Activated T-cell treated with anti-CD3 and anti-CD28 coated beads for 4 hours (primary cell): ENCODE results near the gene RFC2.
"Not testable (repeated sequence)": the region's sequence is repeated elsewhere in the genome, so short reads cannot be mapped to it uniquely, and the experiment has no call there.

Experiments
- DNase-seq: peaks from one replicate; pipeline ENCODE4 v3.0.0-alpha.2; 2020

The RFC2 gene

DNA sequence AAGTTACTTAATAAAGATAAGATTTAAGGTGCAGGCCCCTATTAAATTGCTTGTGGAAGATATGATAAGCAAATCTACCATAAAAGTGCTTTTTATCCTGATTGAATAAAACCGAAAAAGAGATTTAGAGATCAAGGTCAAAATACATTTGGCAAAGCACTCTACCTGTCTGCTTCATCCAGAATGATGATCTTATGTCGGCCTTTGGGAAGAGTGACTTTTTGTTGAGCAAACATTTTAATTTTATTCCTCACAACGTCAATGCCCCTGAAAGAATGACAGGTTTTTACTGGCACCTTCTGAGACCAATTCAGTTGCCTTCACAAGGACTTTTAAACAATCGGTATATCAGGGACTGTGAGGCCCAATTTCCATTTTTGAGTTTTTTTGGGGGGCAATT is 7.7 kb downstream of the RFC2 start:
- no peak for DNase-seq

DNA sequence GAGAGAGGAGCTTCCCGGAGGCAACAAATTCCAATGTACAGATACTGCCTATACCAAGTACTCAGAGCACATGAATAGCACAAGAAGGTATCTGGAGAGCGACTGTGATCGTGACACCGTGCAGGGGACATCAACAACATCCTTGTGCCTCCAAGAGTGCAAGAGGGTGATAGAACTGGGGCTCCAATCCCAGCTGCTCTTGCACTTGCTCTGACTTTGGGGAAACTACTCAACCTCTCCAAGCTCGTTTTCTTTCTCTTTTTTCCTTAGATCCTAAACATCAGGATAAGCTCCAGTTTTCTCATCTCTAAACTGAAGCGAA is 12.1 kb downstream of the RFC2 start:
- DNase-seq: no peak

DNA sequence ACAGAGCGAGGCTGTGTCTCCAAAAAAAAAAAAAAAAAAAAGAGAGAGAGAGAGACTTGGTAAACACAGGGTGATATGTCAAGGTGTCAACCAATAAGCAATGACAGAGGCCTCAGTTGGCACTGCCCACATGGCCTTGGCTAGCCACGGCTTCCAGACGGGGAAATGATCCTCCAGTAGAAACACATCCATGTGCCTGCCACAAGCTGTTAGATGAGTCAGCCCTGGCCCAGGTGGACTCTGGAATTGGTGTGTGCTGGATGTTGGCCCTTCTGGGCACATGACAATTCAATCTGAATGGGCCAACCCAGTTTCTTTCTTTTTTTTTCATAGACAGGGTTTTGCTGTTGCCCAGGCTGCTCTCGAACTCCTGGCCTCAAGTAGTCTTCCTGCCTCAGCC is 13.7 kb downstream of the RFC2 start:
- no peak for DNase-seq

DNA sequence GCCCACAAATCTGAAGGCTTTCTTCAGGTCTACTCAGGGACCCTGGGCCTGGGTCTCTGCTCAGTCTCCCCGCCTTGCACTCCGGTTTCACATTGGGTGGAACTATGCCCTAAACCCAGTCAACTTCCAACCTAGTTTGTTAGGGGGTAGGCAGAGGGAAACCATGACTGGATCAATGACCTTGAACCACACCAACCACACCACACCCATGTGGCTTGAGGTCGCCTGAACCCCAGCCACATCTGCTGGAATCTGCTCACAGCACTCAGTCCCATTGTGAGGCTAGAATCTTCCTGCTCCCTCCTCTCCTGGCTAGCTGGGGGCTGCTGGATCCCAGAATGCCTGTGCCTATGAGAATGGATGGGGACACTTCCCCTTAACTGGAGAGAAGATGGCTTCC is 17.9 kb downstream of the RFC2 start:
- no peak for DNase-seq

DNA sequence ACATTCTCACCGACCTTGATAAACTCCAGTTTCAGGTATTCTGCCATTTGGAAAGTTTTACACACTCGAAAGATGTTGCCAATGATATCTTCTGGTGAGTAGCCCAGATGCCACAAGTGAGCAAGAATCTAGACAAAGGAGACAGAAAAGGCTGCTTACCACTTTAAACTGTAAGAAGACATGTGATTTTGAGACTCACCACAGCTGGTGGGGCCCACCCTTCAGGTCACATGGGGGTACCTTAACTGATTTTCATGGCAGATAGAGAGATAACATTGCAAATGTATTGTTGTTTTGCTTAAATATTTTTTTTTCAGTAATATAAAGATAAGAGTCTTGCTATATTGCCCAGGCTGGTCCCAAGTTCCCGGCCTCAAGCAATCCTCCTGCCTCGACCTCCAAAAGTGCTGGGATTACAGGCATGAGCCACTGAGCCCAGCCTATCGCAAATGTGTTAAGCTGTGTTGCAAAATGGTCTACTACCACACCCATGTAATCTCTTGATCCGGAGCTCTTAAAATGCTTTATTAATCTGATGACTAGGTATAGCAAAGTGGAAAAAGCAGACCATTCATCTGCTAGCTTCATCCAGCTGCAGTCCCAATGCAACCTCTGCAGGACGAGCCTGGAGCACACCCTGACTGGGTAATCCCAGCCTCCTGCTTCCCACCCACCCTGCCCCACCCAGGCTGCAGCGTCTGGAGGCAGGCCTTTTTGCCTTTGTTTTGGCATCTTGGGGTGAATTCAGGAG is 18.5 kb downstream of the RFC2 start:
- no peak for DNase-seq

DNA sequence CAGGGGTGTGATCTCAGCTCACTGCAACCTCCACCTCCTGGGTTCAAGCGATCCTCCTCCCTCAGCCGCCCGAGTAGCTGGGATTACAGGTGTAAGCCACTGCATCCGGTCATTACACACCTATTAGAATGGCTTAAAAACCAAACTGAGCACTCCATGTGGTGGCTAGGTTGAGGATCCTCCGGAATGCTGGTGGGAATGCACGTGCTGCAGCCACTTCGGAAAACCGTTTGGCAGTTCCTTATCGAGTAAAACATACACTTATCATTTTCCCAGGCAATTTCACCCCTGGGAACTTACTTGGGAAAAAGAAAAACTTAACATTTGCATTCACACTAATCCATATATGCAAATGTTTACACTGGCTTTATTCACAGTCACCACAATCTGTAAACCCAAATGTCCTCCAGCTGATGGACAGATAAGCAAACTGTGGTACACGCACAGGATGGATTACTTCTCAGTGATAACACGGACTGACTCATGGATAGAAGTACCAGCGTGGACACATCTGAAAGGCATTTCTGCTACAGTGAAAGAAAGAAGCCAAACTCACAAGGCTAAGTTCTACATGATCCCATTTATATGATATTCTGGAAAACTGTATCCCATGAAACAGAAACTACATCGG is 20.4 kb downstream of the RFC2 start:
- DNase-seq: no peak

DNA sequence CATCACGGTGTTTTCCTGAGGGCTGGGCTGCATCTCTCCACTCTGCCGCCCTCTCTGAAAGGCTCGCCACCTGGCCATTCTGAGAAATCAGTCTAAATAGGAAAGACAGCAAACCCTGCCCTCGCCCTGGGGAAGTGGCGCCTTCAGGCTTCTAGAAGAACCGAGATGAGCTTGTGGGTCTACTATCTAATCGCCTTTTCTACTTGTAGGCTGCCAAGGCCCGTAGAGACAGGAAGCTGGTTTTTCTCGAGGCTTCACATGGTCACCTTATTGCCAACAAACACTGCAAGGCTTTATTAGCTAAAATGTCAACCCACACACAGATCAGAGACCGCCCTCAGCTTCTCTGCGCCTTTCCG is 23.0 kb downstream of the RFC2 start:
- DNase-seq: no peak

DNA sequence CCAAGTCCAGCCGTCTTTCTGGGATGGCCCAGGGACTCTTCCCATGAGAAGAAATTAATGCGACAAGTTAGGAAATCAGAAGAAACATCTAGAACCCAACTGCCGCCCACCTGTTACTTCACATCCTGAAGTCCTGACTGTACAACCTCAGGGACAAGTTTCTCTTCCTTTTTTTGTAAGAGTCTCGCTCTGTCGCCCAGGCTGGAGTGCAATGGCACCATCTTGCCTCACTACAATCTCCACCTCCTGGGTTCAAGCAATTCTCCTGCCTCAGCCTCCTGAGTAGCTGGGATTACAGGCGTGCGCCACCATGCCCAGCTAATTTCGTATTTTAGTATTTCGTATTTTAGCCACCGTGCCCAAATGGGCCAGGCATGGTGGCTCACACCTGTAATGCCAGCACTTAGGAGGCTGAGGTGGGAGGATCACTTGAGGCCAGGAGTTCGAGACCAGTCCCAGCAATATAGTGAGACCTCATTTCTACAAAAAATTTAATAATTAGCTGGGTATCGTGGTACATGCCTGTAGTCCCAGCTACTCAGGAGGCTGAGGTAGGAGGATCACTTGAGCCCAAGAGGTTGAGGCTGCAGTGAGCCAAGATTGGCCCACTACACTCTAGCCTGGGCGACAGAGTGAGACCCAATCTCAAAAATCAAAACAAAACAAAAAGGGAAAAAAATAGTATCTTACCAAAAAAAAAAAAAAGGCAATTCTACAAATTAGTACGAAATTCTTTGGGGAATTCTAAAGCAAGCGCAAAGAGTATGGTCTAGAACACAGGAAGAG is 23.6 kb downstream of the RFC2 start:
- DNase-seq: no peak

DNA sequence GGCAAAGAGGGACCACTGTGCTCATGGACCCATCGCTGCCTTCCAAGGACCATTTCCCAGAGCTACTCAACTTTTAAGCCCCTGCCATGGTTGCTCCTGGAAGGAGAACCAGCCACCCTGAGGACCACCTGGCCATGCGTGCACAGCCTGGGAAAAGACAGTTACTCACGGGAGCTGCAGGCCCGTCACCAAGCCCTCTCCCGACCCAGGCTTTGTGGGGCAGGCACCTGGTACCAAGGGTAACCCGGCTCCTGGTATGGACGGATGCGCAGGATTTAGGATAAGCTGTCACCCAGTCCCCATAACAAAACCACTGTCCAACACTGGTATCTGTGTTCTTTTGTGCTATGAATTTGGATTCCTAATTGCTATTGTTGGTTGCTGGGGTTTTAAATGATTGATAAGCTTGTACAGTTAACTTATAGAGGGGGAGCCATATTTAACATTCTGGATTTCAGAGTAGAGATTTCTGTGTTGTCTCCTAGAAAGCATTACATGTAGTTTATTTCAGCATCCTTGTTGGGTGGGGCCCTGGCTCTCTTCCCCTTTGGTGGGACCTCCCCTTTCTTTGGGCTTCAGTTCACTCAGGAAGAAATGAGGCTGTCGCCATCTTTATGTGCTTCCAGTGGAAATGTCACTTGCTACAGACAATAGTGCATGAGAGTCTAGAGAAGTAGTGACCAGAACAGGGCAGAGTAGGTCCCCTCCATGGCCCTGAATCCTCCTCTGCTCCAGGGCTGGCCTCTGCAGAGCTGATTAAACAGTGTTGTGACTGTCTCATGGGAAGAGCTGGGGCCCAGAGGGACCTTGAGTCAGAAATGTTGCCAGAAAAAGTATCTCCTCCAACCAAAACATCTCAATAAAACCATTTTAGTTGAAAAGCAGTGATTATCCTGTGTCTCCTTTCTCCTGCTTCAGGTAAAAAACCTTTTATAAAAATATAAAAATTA is 25.0 kb downstream of the RFC2 start:
- DNase-seq: no peak

DNA sequence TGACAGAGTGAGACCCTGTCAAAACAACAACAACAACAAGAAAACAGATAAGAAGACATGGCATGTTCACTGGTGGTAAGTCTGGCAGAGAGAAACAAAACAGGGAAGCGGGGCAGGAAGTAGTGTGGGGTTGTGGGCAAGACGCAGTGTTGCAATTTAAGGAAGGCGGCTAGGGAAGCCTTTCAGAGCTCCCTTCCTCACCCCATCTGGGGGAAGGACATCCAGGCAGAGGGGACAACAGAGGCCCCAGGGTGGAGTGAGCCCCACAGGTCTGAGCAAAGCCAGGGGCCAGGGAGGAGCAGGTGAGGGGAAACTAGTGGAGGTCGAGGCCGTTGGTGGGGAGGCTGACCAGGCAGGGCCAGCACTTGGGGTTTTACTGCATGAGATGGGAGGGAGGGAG is 27.6 kb downstream of the RFC2 start:
- DNase-seq: no peak

DNA sequence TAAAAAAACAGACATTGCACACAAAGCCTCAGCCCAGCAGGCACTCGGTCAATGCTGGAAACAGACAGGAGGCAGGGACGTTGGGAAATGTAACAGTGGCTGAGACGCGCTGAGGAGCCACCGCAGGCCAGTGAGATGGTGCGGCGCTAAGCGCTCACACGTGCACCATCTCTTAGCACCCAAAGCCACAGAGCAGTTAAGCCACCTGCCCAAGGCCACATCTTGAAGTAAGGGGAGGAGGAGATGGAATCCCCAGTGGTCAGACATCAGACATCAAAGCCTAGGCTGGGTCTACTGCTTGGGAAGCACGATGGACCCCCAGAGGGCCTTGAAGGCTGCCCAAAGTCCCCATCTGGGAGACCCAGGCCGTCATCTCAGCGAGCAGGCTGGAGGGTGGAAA is 28.8 kb downstream of the RFC2 start:
- no peak for DNase-seq

DNA sequence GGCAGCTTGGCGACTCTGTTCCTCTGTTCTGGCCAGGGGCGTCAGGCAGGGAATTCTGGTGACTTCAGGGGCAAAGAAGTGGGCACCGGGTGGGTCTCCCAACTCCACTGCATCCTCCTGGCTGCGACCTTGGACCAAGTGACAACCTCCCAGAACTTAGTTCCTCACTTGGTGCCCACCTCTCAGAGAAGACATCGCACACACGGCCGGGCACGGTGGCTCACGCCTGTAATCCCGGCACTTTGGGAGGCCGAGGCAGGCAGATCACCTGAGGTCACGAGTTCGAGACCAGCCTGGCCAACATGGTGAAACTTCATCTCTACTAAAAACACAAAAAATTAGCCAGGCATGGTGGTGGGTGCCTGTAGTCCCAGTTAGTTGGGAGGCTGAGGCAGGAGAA is 29.3 kb downstream of the RFC2 start:
- not testable (repeated sequence) for DNase-seq

DNA sequence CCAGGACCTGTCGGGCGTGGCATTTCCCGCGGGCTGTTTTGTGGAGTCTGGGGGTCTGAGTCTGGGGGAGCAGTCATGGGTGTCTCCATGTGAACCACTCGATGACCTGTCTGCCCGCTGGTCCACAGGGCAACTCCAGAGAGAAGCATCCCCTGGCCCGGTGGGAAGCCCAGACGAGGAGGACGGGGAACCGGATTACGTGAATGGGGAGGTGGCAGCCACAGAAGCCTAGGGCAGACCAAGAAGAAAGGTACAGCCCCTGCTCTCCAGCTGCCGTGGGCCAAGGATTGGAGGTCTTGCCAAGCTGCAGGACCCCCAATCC is 29.7 kb downstream of the RFC2 start:
- no peak for DNase-seq

DNA sequence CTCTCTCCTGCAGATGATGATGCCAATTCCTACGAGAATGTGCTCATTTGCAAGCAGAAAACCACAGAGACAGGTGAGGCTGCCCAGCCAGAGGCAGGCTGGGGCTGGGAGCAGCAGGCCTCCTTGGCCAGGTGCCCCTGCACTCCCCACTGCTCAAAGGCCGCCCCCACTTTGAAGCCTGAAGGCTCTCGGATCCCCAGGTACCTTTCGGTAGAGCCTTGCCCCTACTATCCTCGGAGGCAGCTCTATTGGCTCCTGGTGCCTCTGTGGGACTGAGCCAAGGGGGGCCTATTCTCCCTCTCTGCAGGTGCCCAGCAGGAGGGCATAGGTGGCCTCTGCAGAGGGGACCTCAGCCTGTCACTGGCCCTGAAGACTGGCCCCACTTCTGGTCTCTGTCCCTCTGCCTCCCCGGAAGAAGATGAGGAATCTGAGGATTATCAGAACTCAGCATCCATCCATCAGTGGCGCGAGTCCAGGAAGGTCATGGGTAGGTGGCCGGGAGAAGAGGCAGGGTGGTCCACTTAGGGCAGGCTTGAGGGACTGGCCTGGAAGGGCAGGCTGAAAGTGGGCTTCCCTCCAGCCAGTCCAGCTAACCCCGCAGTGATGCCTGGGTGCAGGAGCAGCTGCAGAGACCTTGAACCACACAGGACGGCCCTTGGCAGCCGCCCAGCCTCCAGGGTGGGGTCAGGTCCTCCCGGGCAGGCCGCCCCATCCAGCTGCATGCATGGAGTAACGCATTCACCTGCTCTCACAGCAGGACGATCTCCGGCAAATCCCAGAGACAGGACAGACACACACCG is 30.3 kb downstream of the RFC2 start:
- no peak for DNase-seq

DNA sequence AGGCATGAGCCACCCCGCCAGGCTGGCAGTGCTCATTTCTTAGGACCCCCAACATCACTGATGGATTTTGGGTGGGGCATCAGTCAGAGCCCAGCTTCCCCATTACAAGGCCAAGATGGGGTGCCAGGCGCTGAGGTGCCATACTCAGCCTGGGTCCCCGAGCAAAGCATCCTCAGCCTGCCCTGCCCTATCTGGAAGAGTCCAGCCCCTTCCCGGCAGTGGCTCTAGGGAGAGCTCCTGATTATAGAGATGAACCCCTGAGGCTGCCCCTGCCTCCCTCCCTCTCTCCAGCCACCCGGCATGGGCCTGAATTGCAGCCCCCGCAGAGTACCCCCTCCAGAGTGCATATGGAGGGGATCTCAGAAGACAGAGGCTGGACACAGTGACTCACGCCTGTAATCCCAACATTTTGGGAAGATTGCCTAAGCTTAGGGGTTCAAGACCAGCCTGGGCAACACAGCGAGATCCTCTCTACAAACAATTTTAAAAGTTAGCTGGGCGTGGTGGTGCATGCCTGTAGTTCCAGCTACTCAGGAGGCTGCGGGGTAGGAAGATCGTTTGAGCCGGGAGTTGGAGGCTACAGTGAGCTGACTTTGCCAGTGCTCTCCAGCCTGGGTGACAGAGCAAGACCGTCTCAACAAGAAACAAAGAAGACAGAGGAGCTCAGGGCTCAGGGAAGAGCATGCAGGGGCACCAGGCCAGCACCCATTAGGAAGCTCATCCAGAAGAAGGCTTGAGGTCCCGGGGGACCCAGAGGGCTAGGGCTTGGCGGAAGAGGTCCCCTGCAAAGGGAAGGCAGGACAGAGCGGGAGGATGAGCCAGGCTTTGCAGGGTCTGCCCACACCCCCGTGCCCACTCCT is 31.1 kb downstream of the RFC2 start:
- DNase-seq: no peak

DNA sequence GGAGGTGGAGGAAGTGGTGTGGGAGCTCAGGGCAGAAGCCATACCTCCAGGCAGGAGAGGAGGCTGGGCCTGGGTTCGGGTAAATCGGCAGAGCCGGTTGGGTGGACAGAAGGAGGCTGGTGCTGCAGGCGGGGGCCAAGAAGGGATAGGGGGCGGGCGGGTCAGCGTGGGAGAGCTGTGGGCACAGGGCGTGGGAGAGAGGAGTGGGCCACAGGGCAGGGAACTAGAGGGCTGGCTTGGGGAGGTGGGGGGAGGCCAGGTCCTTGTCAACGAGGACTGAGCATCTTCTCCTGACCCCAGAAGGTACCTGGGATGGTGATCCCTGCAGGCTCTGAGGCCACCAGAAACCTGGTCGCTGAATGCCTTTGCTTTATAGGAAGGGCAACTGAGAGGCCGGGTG is 32.5 kb downstream of the RFC2 start:
- no peak for DNase-seq

DNA sequence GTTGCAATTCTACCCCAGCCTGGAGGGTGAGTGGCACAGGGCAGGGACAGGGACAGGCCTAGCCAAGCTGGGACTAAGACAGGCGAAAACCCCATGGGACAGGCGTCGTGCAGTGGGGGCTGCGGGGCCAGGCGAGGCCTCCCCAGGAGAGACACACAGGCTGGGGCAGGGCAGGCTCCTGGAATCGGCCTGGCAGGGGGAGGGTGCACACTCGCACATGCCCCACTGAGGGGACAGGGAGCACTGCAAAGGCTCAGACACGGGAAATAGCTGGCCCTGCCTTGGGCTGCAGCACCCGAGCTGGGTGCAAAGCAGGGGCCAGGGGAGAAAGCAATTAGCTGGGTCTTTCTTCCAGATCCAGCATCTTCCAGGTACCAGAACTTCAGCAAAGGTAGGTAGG is 34.0 kb downstream of the RFC2 start:
- DNase-seq: no peak

DNA sequence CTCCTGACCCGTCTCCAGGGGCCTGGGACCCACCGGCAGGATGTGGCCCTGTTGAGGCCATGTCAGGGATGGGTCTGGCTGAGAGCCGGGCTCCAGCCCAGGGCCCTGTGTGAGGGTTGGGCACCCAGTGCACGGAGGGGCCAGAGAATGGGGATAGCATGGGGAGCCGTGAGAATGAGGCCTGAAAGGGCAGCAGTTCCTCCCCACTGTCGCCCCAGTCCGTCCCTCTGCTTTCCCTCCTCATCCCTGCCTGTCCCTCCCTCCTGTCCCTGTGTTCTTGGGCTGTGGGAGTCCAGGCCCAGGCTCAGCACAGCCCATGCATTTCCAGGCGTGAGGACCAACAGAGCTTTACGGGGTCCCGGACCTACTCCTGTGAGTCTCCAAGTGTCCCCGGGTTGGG is 34.8 kb downstream of the RFC2 start:
- no peak for DNase-seq

DNA sequence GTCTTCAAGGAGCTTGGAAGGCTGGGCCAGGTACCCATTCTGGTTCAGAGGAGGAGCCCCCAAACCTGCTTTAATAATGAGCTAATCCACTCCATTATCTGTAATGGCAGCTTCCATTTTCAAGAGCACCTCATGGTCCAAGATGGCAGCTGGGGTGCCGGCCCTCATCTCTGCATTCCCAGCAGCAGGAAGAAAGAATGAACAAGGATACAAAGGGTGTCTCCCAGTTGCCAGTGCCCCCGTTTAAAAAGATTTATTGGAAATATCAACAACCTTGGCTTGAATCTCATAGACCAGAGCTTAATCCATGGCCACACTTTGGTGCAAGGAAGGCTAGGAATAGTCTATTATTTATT is 35.9 kb downstream of the RFC2 start:
- no peak for DNase-seq

DNA sequence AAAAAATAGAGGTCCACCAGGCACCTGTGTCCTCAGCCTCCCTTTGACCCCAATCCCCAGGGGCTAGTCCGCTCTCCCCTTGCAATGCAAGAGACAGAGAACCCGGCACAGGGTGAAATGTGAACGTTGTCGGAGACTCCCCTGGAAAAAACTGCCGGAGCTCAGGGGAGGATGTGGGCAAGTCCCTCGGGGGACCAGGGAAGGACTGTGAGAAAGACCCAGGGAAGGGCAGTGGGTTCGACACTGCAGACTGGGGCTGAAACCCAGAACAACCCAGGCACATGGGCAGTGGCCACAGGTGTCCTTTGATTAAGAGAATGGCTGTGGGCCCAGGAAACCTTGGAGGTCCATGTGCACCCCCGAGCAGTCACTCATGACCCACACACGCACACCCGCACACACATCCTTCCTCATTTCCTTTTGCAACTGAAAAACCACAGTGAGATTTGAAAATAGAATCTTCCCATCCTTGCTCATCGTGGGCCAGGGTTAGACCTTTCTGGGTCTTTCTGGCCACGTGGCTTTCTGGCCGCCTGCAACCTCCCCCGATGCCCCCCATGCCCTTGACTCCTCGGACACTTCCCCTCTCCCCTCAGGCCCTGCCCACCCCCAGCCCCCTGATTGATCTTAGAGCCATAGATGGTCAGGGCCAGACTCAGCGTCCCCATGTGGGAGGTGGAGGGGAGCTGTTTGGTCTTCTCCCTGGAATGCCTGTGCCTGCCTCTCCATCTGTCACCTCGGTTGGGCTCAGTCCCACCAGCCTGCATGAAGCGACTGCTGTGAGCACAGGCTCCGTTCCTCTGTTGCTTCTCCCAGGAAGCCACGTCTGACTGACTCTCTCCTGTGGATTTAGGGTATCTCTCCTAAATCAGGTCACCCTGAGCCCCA is 36.5 kb downstream of the RFC2 start:
- no peak for DNase-seq

DNA sequence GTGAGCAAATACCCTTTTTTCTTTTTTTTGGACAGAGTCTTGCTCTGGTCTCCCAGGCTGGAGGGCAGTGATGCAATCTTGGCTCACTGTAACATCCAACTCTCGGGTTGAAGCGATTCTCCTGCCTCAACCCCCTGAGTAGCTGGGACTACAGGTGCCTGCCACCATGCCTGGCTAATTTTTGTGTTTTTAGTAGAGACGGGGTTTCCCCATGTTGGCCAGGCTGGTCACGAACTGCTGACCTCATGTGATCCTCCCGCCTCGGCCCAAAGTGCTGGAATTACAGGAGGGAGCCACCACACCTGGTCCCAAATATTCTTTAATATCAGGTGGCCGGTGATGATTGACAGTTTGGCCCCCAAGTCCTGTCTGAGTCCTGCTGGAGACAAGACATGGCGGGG is 37.8 kb downstream of the RFC2 start:
- no peak for DNase-seq
